ENCODE results near the gene ERI3. TPM values are rescaled to one million over a fixed set of nuclear protein-coding genes. Genes with fewer than 3 reads are reported as not detected.

The ERI3 gene
- total RNA-seq, 1 experiment from 2014 or later, result 74.2 TPM

DNA sequence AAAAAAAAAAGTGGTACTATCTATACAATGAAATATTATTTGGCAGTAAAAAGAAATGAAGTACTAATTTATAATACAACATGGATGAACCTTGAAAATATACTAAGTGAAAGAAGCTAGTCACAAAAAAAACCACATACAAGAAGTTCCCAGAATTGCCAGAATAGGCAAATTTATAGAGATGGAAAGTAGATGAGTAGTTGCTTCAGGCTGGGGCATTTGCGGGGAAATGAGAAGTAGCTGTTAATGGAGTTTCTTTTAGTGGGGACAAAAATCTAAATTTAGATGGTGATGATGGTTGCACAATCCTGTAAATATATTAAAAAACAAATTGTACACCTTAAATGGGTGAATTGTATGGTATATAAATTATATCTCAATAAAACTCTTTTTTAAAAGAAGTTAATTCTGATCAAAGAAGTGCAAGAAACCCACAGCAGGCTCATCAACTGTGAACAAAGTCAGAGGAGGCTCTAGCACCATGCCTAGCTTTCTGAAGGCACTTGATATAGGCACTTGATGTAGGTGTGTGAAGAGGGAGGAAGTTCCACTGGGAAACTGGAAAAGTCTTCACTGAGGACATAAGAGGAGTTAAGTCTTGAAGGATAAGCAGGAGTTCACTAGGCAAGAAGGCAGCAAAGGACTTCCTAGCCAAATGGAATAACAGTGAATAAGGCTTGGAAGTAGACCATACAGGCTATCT, 89.2 kb downstream of the ERI3 start:
- intact Hi-C loops (cut with micrococcal nuclease), result no loop called here

GRCh38 chr1:44264451-44264771, 90.6 kb downstream of the ERI3 start:
- Histone ChIP-seq H3K9me2 (ENCODE audit: insufficient read depth) (no peaks in the 10 kb centered on the region), H3K27me3 (ENCODE audit: insufficient read depth, low read length) (no peaks in the 10 kb centered on the region), H3K27ac (ENCODE audit: low read depth, low read length) (no peak overlapping the region), H3K4me1 (ENCODE audit: control insufficient read depth in 1 of 2, insufficient read depth in 2 of 2, low read length in 2 of 2) (no peaks in the 10 kb centered on the region), H3K36me3 (ENCODE audit: control insufficient read depth in 1 of 2, insufficient read depth in 2 of 2, low read length in 2 of 2) (no peaks in the 10 kb centered on the region), H3K9me3 (ENCODE audit: control insufficient read depth in 1 of 2, insufficient read depth in 1 of 2, low read depth in 1 of 2, low read length in 2 of 2) (no peaks in the 10 kb centered on the region), H3K4me3 (replicated peaks in 1 of 2; ENCODE audit: low read depth in 1 of 2, low read length in 2 of 2) (no peak overlapping the region), H3K9ac (ENCODE audit: low read length) (no peak overlapping the region), H4K20me1 (ENCODE audit: insufficient read depth) (no peaks in the 10 kb centered on the region), H2AFZ (ENCODE audit: low read depth, low read length, poor library complexity, severe bottlenecking) (no peak overlapping the region), H3K79me2 (ENCODE audit: insufficient read depth, low read length) (no peaks in the 10 kb centered on the region), H3K4me2 (ENCODE audit: low read length) (no peak overlapping the region)
- TF ChIP-seq EGR1 (IDR thresholded peaks at IDR 0.05; ENCODE audit: low read depth), result no peak
- no peak for TF ChIP-seq ZNF274 (IDR thresholded peaks at IDR 0.05; ENCODE audit: low read depth, low read length)
- TF ChIP-seq SP1 (IDR thresholded peaks at IDR 0.05; ENCODE audit: low read depth), result no peak
- TF ChIP-seq TCF7L2 (IDR thresholded peaks at IDR 0.05; ENCODE audit: borderline replicate concordance, extremely low read depth, insufficient read depth, insufficient read length), result no peak
- no peak for TF ChIP-seq CTCF (IDR thresholded peaks at IDR 0.05 in 2 of 3, conservative IDR thresholded peaks at IDR 0.05 in 1 of 3; ENCODE audit: borderline replicate concordance in 1 of 3, insufficient read depth in 1 of 3, low read depth in 2 of 3, low read length in 2 of 3)
- no TSS peak for BruUV-seq (replicated peaks)
- POLR2A ChIA-PET, result no interaction called here
- intact Hi-C loops (cut with micrococcal nuclease), result no loop called here
- ATAC-seq (no peak), DNase-seq (ENCODE audit: low read depth, low spot score) (no peak)
- CTCF ChIA-PET, result no interaction called here
- RAD21 ChIA-PET (ENCODE audit: low non-redundant PET in 1 of 2, low total read pairs in 2 of 2, uncharacterized antibody in 2 of 2, unreplicated experiment in 2 of 2), result no interaction called here

More for the DNA sequence above, 89.2 kb downstream of the ERI3 start:
- Histone ChIP-seq H3K9me3 (ENCODE audit: control insufficient read depth in 1 of 2, insufficient read depth in 1 of 2, low read depth in 1 of 2, low read length in 2 of 2) (no peaks in the 10 kb centered on the region), H3K4me1 (ENCODE audit: control insufficient read depth in 1 of 2, insufficient read depth in 2 of 2, low read length in 2 of 2) (no peaks in the 10 kb centered on the region), H3K9me2 (ENCODE audit: insufficient read depth) (no peaks in the 10 kb centered on the region), H3K79me2 (ENCODE audit: insufficient read depth, low read length) (no peaks in the 10 kb centered on the region), H3K36me3 (ENCODE audit: control insufficient read depth in 1 of 2, insufficient read depth in 2 of 2, low read length in 2 of 2) (no peaks in the 10 kb centered on the region), H3K27me3 (ENCODE audit: insufficient read depth, low read length) (no peaks in the 10 kb centered on the region), H3K27ac (ENCODE audit: low read depth, low read length) (no peak overlapping the region), H3K4me2 (ENCODE audit: low read length) (no peak overlapping the region), H3K4me3 (replicated peaks in 1 of 2; ENCODE audit: low read depth in 1 of 2, low read length in 2 of 2) (no peak overlapping the region), H2AFZ (ENCODE audit: low read depth, low read length, poor library complexity, severe bottlenecking) (no peak overlapping the region), H3K9ac (ENCODE audit: low read length) (no peak overlapping the region), H4K20me1 (ENCODE audit: insufficient read depth) (no peaks in the 10 kb centered on the region)
- ATAC-seq, result no peak
- TF ChIP-seq, protein P1, sequence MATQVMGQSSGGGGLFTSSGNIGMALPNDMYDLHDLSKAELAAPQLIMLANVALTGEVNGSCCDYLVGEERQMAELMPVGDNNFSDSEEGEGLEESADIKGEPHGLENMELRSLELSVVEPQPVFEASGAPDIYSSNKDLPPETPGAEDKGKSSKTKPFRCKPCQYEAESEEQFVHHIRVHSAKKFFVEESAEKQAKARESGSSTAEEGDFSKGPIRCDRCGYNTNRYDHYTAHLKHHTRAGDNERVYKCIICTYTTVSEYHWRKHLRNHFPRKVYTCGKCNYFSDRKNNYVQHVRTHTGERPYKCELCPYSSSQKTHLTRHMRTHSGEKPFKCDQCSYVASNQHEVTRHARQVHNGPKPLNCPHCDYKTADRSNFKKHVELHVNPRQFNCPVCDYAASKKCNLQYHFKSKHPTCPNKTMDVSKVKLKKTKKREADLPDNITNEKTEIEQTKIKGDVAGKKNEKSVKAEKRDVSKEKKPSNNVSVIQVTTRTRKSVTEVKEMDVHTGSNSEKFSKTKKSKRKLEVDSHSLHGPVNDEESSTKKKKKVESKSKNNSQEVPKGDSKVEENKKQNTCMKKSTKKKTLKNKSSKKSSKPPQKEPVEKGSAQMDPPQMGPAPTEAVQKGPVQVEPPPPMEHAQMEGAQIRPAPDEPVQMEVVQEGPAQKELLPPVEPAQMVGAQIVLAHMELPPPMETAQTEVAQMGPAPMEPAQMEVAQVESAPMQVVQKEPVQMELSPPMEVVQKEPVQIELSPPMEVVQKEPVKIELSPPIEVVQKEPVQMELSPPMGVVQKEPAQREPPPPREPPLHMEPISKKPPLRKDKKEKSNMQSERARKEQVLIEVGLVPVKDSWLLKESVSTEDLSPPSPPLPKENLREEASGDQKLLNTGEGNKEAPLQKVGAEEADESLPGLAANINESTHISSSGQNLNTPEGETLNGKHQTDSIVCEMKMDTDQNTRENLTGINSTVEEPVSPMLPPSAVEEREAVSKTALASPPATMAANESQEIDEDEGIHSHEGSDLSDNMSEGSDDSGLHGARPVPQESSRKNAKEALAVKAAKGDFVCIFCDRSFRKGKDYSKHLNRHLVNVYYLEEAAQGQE (IDR thresholded peaks at IDR 0.05; ENCODE audit: low read depth), result no peak
- no peak for DNase-seq (ENCODE audit: low read depth, low spot score)
- RAD21 ChIA-PET (ENCODE audit: low non-redundant PET in 1 of 2, low total read pairs in 2 of 2, uncharacterized antibody in 2 of 2, unreplicated experiment in 2 of 2), result no interaction called here
- POLR2A ChIA-PET, result no interaction called here
- CTCF ChIA-PET, result no interaction called here
- BruUV-seq (replicated peaks), result no TSS peak

Data from HCT116 (cell line).